ENCODE results near the gene LMX1A.

DNA sequence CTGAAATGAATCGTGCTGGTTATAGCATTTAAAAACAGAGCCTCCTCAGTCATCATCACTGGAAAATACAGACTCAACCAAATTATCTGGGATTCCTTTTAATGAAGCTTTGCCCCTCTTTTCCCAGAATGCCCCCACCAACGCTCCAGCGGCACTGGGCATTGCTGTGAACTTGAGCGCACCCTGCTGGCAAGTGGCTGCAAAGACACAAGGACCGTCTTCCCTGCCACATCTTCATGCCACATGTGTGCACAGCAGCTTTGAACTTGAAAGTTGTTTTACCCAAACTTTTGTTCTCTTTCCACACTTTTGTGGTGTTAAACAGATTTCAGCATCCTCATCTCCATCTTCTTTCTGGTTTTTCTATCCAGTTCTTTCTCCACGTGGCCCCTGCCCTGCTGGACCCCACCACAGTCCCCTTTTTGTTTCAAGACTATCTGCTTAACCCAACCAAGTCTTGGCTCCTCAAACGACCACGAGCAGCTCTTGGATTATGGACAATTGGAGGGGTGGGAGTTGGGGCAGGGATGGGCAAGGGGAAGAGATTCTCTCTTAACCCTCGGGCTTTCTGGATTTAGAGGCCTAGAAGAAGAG is 12.8 kb upstream of the LMX1A start:
- TF ChIP-seq, protein P1, sequence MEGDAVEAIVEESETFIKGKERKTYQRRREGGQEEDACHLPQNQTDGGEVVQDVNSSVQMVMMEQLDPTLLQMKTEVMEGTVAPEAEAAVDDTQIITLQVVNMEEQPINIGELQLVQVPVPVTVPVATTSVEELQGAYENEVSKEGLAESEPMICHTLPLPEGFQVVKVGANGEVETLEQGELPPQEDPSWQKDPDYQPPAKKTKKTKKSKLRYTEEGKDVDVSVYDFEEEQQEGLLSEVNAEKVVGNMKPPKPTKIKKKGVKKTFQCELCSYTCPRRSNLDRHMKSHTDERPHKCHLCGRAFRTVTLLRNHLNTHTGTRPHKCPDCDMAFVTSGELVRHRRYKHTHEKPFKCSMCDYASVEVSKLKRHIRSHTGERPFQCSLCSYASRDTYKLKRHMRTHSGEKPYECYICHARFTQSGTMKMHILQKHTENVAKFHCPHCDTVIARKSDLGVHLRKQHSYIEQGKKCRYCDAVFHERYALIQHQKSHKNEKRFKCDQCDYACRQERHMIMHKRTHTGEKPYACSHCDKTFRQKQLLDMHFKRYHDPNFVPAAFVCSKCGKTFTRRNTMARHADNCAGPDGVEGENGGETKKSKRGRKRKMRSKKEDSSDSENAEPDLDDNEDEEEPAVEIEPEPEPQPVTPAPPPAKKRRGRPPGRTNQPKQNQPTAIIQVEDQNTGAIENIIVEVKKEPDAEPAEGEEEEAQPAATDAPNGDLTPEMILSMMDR (IDR thresholded peaks at IDR 0.05), result peak; percentile 61 to 90 (median 72)
- no peak for TF ChIP-seq POLR2A (IDR thresholded peaks at IDR 0.05)
